HK-2 (cell line): ENCODE measurements around the gene PEPD.

Source experiments
- DNase-seq: peaks from one replicate; pipeline ENCODE4 v3.0.0-alpha.2; 2018; ENCODE audit not compliant: unreplicated experiment

Gene PEPD

DNA sequence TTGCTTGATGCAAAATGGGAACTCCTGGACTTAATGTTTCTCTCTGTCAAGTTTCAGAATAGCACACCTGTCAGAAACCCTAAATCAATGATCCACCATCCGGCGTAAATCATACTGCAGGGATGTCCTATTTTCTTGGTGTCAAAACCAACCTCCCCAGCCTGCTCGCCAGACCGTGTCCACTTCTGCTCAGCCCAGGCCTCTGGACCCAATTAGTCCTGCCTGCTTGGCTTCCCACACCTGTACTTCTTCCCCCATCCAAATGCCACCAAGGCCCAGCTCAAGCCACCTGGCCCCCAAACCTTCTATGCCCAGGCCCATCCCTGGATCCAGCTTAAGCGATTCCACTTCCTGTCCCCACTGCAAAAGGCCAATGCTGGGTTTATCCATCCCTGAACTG is 25.1 kb upstream of the PEPD start:
- no peak for DNase-seq

DNA sequence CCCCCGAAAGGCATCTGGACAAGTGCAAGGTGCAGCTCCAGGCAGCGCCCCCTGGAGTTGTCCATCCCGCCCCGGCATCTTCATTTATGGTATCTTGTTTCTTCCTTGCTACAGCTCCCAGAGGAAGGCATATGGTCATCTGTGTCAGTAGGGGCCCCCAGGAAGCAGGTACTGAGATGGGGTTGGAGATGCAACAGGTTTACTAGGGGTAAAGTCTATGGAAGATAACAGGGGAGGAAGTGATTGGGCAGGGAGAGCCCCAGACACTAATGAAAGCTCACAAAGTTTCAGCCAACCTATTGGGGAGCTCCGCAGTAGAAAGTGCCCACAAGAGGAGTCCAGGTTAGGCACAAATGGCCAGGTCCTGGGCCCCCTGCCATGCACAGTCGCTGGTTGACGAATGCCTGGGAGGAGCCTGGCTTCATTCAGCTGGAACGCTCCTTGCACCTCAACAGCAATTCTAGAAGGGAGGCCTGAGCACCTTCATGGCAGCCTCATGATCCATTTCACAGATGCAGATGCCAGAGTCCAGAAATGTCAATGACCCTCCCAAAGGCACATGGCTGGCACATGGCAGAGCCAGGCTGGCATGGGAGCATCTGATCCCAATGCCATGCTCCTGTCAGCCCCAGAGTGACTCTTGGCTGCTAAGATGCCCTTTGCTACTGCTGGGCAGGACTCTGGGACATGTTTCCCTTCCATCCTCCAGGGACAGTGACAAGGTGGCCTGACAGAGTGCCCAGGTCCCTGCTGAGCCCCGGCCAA is 23.8 kb upstream of the PEPD start:
- DNase-seq, result no peak

DNA sequence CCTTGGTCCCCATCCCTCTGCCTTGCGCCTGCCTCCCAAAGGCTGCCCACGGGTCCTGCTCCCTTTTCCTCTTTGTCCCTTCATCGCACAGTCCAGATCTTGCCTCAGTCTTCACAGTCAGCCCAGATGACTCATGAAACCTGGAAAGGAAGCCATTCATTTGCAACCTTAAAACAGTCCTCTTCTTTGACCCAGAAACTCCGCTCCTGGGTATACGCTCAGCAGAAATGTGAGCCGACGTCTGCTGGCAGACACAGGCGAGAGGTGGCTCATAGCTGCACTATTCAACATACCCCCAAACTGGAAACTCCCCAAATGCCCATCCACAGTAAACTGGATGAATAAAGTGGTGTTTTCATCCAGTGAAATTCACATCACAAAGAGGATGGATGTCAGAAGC is 13.6 kb upstream of the PEPD start:
- no peak for DNase-seq

DNA sequence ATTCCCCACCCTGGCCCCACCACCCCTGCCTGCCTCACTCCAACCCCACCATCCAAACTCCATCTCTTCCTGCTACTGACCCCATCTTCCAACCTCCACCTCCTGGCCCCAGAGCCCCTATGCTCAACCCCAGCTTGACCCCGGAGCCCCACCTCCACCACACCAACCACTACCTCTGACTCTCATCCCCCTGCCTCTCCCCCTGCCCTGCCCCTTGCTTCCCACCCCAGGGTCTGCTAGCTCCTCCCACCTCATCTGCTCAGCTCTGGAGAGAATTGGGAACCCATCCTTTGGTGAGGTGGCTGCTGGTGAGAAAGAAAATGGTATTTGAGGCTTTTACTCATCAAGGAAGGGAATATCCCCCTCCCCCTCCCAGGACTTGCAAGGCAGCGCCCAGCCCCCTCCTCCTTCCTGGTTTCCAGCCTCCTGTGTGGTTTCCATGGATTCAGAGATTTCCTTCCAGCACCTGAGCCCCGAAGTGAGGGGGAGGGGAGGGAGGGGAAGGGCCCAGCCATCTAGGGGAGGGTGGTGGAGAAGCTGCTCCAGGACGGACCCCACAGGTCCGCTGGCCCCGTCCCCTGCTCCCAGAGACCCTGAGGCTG is 11.4 kb upstream of the PEPD start:
- DNase-seq, result no peak

DNA sequence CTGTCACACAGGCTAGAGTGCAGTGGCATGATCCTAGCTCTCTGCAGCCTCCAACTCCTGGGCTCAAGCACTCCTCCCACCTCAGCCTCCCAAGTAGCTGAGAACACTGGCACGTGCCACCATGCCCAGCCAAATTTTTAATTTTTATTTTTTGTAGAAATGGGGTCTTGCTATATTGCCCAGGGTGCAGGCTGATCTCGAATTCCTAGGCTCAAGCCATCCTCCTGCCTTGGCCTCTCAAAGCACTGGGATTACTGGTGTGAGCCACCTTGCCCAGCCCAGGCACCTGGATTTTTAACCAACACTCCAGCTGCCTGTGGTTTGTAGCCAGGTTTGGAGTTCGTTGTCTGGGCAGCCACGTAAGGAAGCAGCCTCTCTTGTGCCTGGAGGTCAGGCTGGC is 9.3 kb upstream of the PEPD start:
- no peak for DNase-seq

DNA sequence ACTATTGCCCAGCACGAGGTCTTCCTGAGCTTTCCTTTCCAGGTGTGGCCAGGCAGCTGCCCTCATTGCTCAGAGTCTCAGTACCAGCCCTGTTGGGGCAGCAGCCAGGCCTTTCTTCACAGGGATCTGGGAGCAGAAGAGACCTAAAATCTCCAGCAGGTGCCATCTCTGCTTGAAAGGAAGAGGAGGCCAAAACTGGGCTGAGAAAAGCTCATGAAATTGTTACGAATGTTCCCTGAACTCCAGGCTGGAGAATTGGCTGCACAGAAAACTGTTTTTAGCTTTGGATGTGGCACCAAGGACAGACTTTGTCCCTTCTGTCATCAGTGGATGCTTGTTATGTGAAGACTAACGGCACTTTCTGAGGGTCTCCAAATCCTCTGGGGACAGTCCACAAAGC is 8.7 kb upstream of the PEPD start:
- no peak for DNase-seq

DNA sequence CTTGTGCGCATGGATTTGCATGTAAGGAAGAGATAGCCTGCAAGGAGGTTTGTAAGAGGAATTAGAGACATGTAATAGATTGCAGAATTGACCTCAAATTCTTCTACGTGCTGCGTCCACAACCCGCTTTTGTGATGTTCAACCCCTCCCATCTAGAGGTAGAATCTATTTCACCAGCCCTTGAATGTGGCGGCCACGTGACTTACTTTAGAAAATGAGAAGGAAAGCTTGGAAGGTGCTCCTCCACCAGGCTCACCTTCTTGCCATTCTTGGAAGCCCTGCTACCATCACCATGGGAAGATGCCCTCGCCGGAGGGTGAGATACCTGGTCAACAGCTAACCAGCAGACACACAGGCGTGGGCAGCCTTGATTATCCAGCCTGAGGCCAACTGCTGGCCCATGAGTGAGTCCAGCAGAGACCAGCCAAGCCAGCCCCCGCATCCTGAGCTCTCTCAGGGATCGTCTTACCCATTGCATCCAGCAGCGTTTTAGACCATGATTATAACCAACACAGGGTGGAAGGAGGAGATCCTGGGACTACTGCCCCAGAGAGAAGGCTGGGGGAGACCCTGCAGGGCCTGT is 7.6 kb upstream of the PEPD start:
- no peak for DNase-seq

DNA sequence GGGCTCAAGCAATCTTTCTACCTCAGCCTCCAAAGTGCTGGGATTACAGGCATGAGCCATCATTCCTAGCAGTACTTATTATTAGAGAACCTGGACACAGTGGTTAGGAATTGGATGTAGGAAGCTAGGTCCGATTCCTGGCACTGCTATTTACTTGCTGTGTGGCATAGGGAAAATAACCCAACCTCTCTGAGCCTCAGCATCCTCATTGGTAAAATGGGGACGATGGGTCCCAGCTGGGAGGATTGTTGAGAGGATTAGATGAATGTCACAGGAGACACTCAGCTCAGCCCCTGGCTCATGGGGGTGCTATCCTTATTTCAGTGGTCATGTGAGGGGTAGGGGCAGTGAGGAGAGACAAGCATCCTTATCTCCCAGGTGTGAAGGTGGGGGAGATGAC is 6.8 kb upstream of the PEPD start:
- DNase-seq, result no peak

DNA sequence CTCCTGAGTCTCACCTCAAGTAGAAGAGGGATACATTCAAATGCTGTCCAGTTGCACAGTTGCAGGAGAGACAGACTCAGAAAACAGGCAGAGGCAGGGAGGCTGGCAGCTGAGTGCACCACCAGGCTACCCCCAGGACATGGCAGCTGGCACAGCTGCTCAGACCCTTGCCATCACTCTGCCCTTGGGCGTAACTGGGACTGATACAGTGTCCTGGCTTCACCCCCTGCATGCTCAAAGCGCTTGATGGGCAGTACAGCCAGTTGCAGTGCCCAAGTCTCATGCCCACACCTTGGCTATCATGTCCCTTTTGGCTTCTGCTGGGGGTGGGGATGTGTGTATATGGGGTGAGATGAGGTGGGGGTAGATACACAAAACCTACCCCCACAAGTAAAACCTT is 5.5 kb upstream of the PEPD start:
- DNase-seq, result no peak

DNA sequence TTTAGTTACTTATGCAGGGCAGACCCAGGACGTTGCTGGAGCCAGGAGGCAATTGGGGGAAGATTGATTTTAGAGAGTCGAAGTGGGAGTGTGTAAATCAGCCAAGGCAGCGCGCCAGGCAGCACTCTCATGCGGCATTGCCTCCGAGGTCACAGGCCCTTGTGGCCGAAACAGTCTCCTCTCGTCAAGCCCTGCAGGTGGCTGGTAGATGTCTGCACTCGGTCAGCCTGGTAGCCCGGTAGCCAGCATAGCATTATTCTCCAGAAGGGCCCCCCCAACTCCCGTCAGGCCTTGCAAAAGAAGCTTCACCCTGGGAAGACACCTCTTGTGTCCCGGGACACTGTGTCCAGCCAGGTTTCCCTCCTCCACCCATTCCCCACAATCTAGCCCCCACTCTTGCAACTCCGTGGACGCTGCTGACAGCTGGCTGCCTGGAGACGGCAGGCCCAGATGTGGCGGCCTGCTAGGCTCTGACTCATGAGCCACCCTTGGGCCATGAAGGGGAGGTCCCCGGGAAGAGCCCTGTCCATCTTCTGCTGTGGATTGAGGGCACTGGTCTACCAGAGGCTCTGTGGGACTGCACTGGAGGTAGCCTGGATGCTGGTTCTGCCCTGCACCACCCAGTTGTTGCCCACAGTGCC is 2.6 kb upstream of the PEPD start:
- DNase-seq, result no peak

DNA sequence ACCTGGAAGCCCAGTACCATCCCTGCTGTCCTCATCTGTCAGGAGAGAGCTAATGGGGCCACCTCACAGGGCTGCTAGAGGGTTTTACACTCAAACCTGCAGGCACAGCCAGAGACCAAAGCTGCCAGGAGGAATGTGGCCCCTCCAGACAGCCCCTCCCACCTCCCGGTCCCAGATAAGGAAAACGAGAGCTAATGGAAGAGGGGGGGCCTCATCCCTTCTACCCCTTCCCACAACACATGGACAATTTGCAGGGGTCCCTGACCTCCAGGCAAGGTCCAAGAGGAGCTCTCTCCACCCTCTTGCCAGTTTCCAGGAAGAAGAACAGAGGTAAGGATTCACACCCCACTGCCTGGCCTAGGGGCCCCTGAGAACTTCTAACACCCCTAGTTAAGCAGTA is 1.6 kb upstream of the PEPD start:
- no peak for DNase-seq

DNA sequence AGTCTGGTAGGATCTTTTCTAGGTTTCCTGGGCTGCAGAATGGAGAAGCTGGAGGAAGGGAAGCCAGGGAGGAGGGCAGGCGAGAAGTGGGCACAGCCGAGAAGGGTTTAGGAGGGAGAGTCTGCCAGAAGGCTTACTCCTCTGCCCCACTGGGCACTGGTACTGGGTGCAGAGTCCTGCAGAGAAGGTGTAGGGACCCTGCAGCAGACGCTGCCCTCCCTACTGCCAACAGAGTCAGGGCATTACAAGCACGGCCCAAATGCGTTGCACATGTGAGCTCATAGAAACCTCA is 726 bp upstream of the PEPD start:
- no peak for DNase-seq

DNA sequence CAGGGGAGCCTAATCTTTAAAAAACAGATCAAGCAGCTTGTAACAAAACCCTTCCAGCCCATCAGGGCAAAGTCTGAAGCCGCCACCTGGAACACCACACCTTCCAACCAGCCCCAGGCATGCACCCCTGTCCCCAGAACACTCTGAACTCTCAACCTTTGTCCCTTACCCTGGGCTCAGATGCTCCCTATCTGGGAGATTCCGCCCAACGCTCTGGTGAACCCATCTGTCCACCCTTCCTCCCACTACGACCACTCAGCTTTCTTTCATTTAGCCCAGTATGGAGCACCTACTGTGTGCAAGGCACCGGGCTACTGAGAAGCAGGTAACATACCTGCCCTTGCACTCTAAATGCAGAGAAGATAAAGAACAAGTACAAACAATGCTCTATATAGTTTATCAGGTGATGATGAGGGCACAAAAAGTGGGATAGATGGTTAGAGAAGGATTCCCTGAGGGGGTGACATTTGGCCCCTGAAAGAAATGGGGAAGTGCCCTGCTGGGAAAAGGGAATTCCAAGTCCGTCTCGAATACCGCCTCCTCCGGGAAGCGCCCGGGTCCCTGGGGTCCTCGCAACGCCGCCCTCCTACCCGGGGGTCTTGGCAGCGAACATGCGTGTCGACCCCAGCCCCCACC is 629 bp downstream of the PEPD start:
- DNase-seq, result peak; percentile 2

DNA sequence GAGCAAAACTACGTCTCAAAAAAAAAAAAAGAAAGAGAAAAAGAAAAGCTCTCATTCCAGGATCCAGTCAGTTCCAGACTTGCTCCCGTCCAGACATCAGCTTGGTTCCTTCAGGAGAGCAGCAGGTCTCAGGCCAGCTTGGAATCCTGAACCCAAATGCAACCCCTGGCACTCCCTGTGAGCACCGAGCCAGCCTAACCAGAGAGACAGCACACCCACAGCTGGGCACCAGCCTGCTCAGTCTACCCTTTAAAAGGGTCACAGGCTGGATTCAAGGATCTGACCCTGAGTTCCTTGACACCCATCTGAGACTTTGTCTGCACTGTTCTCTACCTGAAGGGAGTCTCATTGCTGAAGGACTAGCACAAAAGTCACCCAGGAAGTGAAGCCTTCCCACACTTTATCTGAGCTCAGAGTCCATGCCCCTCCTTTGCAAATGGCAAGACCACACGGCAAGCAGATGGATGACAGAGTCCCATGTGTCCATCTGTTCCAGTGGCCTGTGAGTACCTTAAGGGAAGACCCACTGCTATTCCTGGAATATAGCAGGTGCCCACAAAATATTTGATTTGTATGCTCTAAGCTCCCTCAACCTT is 1.4 kb downstream of the PEPD start:
- DNase-seq, result no peak

DNA sequence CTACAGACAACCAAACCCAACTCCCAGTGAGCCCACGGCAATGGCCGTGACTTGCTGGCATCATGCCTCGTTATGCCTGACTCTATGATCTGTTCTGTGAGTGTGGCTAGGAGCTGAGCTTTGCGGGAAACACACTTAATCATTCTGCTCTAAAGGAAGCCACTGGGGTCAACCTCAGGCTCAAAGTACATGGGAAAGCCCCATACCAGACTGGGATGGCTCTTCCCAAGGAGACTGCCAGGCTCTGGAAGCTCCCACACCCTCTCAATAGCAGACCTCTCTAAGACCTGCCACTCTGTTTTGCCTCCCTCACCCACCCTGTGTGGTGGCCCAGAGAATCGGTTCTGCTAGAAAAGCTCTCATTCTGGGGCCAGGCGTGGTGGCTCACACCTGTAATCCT is 2.2 kb downstream of the PEPD start:
- no peak for DNase-seq

DNA sequence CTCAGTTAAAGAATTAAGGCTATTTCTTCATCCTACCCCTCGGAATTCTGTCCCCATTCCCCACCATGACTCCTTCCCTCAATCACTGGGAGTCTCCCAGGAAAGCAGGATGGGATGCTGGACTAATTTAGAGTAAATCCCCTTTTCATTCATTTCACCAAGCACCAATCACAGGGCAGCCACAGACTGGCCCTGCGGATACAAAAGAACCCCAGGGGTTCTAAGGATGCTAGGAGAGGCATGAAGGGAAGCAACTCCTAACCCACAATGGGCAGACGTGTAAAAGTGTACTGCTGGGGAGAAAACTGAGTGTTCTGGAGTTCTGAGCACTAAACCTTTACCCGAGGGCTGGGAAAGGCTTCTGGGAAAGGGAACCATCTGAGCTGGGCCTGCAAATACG is 3.0 kb downstream of the PEPD start:
- DNase-seq, result no peak

DNA sequence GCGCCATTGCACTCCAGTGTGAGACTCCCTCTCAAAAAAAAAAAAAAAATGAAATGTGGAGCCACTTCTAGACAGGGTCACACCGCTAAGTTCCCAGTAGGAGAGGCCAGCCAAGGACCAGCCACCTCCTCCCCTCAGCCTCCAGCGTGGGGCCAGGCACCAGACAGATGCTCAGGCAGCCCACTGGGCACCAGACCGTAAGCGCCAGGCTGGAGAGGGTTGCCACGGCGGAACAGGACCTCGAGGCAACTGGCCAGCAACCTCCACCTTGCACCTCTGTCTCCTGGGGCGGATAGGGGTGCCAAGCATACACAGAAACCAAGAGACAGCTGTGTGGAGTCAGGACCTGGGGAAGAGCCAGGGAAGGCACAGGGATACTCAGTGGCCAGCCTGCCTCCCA is 3.7 kb downstream of the PEPD start:
- DNase-seq, result no peak

DNA sequence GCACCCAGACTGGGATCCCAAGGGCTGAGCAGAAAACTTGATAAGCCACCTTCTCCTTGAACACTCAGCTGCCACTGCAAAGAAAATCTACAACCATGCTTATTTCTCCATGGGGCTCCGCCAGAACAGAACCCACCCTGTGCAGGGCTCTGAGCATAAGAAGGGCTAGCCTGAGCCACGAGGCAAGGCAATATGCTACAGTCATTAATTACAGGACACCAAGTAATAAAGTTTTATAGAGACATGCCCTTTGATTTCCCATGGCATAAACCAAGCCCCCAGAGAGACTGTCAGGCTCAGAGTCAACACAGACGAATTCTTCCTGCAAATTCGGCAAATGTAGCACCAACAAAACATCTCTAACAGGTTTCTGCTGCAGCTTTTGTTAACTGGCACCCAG is 5.7 kb downstream of the PEPD start:
- DNase-seq, result no peak

DNA sequence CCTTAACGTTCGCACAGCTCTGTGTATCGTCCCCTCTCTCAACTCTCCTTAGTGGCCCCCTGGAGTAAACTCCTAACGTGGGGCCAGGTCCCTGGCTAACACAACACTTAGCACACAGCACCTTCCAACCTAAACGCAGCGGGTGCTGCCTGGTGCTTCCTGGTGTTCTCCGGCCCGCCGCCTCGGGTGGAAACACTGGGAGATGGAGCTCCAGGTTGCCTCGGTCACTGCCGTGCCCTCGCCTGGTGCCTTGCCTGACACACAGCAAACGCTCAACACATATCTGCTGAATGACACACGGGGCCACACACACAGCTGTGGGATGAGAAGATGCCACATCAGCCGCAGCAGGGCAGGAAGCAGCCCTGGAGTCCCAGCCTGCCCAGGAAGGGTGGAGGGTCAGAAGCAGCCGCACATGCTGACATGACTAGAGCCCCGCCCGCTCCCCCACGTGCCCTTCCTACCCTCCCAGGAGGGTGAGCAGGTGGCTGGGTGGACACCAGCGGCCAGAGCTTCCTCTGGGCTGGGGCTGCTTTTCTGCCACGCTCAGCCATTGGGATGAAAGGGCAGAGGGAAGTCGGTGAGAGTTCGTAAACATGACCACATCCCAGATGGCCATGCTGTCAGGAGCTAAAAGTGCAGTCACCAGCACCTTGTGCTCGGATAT is 6.6 kb downstream of the PEPD start:
- DNase-seq, result no peak

DNA sequence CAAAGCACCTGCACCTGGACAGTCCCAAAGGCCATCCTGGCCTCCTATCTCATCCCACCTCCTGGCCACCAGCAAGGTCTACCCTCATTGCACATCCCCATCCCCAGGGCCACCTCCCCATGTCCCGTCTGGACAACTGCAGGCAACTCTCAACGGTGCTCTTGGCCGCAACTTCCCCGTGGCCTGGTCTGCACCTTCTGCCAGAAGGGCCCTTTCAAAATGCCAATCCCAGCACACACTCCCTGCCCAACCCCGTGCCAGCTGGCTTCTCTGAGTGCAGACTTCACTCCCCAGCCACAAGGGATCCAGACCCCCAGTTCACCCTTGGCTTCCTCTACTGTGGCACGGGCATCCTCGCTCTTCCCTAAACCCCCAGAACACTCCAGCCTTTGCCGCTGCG is 8.2 kb downstream of the PEPD start:
- DNase-seq, result no peak

DNA sequence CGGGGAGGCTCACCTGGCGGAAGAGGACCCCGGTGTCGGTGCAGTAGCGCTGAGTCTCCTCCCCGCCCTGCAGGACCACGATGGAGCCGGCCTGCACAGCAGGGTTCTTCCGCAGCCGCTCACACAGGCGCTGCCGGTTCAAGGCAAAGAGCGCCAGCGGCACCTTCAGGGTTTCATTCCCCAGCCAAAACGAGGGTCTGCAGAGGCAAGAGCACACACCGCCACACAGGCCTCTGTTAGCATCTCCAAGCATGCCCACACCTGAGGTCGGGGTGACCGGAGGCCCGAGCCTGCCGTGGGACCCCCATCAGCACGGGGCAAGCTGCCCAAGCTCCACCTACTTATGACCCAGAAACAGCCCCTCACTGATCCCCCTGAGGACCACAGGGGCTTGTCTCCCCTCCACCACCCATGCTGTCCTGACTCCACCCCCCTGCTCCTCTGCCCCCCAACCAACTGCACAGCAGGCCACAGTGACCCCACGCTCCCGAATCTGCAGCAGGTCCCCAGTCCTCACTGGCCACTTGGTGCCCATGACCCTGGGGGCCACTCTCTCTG is 8.9 kb downstream of the PEPD start:
- no peak for DNase-seq

DNA sequence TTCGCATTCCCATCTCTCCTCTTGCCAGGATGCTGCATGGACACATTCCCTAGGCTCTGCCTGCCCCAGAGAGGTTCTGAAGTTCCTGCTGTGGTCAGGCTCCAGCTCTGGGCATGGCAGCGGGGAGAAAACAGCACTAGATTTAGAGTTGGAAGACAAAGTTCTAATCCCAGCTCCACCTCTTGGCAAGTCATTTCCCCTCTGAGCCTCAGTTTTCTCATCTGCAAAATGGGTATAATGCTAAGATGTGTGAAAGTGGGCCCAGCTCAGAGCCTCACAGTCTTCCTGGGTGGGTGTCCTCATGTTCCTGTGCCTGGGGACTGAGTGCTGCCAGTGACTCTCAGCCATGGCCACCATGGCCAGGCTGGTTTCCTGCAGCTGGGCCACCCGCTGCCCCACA is 9.6 kb downstream of the PEPD start:
- no peak for DNase-seq
